Inferior parietal cortex (tissue), 1 donor: Measurements from ENCODE around the gene FAM193A.
"Not testable (repeated sequence)": the region's sequence is repeated elsewhere in the genome, so short reads cannot be mapped to it uniquely, and the experiment has no call there.

Experiments
- DNase-seq: peaks from one replicate; pipeline ENCODE4 v3.0.0-alpha.2; 2016; ENCODE audit errors: extremely low spot score

The FAM193A gene

DNA sequence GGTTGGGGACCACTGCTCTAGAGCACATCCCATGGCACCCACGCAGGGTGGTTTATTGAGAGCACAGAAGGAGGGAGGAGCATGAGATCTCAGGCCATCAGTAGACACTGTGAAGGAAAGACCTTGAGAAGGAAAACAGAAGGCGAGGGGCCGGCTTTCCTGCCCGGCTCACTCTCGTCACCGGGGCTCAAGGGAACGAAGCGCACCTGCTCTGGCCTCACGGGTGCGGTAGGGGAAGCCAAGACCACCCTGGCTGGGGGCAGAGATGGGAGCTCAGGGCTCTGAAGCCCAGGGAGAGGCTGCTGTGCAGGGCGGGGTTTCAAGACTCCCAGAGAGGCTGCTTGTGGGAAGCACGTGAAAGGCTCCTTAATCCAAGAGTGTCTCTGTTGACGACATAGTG is 113.8 kb downstream of the FAM193A start:
- DNase-seq = no peak

DNA sequence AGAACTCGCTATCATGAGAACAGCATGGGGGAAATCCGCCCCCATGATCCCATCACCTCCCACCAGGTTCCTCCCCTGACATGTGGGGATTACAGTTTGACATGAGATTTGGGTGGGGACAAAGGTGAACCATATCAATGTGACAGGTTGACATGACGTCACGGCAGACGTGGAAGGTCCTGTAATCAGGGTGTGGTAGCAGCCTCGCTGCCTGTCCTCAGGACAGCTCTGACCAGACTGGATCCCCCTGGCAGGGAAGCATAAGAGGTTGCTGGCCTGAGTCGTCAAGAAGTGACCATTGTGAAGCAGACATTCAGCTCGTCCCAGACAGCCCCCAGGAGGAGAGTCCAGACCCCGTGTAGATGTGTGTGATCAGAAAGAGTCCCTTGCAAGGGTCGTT is 115.1 kb downstream of the FAM193A start:
- DNase-seq = no peak

- no peak for DNase-seq
These were observed 115.6 kb downstream of the FAM193A start for GRCh38 chr4:2651998-2652397.

GRCh38 chr4:2652415-2653160 is 116.1 kb downstream of the FAM193A start:
- DNase-seq = no peak

DNA sequence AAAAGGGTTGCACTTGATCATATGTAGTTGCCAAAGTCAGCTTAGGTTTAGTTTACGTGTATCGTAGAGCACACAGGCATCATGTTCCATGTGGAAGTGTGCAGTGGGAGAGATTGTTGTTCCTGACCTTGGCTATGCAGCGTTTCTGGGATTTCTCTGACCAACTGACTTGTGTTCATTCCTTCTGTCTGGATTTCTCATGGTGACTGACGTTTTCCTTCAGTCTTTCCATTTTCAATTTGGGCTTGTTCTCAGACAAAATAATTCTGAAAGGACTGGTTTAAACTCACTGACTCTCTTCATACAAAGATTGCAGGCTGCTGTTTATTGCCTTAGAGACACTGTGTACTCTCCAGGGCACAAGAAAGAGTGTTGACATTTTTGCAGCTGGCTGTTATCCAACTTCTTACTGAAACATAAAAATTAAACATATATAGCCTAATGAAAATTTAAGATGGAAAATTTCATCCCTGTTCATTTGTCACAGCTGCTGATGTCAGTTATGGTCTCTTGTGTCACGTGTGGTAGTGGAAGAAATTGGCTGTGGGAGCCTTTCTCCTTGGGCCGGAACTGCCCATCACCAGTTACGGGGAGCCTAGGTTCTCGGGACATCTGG is 124.3 kb downstream of the FAM193A start:
- DNase-seq = no peak

- no peak for DNase-seq
These were observed 126.2 kb downstream of the FAM193A start for GRCh38 chr4:2662598-2662997.

- DNase-seq = no peak
These were observed 126.8 kb downstream of the FAM193A start for GRCh38 chr4:2663275-2663674.

DNA sequence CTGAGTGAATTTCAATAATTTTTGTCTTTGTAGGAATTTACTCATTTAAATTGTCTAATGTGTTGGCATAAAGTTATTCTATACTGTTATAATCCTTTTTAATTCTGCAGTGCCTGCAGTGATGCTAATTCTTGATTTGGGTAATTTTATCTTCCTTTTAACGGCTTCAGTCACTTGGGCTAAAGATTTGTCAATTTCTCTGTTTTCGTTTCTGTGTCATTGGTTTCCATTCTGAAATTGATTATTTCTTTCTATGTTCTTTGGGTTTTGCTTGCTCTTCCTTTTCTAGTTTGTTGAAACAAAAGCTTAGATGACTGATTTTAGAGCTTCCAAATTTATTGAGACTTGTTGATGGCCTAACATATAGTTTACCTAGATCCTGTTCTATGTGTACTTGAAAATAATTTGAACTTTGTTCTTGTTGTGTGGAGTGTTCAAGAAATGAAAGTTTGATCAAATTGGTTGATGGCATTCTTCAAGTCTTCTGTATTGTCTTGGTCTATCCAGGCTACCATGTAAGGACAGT is 130.3 kb downstream of the FAM193A start:
- no peak for DNase-seq

DNA sequence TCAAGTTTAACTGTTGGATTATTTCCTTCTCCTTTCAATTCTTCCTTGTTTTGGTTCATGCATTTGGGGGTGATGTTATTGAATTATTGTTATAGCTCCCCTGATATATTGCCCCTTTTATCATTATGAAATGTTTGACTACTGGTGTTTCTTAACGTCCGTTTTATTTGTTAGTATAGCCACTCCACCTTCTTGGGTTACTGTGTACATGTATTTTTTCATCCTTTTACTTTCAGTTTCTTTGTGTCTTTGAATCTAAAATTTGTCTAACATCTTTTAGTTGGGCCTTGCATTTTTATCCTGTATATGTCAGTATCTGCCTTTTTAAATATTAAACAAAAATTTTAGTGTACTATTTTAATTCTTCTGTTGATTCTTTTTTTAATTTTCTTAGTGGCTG is 131.0 kb downstream of the FAM193A start:
- DNase-seq = no peak

DNA sequence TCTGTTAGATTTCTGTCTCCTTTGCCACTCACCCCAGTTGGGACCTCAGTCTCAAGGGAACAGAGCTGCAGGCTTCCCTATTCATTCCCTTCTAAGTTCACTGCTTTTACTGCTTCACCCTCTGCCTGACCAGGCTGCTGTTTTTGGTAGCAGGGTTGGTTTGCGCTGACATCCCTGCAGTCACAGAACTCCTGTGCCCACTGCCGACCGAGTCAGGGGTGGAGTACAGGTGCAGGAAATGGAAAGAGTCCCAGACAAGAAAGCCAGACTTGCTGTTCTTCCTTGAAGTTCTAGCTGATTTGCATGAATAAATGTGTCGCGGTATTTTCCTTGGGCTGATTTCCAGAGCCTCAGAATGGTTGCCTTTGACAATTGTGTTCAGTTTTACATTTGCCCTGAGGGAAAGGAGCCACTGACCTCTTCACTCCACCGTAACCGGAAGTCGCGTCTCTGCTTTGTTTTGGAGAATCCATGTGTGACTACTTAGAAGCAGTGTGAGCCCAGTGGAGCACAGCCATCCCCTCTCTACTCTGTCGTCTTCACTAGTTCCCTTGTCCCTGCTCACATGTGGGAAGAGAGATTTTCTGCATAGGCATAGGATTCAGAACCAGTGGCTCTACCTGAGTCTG is 134.9 kb downstream of the FAM193A start:
- no peak for DNase-seq

- DNase-seq = no peak
These were observed 135.6 kb downstream of the FAM193A start for GRCh38 chr4:2672082-2672481.

DNA sequence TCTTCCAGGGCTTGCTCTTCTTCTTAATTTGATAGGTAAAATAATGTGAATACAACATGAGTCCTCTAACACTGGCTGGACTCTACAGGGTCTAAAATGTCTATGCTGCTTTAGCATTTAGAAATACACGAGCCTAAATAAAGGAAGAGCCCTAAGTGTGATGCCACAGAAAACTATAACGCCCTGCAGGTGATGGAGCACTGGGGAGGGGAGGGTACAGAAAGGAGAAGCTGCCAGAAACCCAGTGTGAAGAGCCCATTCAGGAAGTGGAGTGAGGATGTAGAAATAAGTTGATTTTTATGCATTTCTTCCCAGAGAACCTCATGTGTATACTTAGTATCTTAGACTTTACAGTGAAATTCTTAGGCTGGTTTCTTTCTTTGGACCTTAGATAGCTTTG is 136.3 kb downstream of the FAM193A start:
- DNase-seq = no peak

- no peak for DNase-seq
These were observed 136.7 kb downstream of the FAM193A start for GRCh38 chr4:2673157-2673556.

- not testable (repeated sequence) for DNase-seq
These were observed 143.3 kb downstream of the FAM193A start for GRCh38 chr4:2679762-2680161.

DNA sequence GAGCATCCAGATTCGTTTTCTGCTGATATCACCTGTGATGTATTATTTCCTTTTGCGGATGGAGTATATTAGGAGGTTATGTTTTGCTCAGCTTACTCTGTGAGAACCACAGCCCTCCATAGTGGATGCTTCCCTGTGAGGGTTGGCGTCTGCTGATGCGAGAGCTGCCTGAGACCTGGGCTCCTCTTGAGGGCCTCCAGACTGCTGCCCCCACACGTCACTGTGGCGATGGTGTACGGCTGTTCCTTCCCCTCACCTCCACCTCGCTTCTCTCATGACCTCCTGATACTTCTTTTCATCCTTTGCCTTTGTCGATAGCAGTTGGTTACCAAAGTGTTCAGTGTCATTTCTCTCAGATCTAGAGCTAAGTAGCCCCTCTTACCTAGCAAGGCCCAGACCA is 148.0 kb downstream of the FAM193A start:
- DNase-seq = no peak

GRCh38 chr4:2685541-2685940 is 149.1 kb downstream of the FAM193A start:
- DNase-seq = no peak

DNA sequence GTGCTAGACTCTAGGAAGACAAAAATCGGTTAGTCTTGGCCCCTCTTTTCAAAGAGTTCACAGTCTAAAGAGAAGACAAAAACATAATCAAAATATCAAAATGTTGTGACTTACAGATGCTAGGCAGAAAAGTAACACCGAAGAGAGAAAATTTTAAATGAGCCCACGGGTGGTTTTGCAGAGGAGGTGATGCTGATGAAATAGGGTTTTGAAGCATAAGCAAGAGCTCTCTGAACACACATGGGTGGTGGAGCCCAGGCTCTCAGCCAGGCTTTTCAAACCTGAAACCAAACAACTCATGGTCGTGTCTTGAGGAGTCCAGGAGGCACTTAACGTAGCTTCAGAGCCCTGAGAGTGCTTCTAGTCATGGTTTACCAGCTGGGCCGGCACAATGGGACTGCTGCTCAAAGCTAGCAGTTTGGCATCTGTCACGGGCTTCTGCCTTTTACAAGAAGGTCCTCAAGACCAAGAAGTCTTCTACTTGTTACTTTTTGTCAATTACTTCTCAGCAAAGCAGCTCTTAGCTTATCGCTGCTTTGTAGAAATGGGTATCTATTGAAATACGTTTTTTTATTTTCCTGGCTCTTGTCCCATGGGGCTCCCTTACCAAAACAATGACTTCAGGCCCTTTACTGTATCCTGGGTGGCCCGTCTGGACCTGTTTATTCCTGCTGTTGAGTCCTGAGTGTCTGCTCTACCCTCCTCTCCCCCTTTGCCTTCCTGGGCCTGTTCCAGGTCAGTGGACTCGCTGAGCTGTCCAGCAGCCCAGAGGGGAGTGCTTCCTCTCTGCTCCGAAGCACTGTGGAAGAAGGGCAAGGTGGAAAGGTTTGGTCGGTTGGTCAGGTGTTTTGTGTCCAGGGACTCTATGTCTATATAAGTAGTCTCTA is 150.2 kb downstream of the FAM193A start:
- no peak for DNase-seq

- no peak for DNase-seq
These were observed 151.8 kb downstream of the FAM193A start for GRCh38 chr4:2688281-2688680.

GRCh38 chr4:2688697-2689096 is 152.2 kb downstream of the FAM193A start:
- no peak for DNase-seq

DNA sequence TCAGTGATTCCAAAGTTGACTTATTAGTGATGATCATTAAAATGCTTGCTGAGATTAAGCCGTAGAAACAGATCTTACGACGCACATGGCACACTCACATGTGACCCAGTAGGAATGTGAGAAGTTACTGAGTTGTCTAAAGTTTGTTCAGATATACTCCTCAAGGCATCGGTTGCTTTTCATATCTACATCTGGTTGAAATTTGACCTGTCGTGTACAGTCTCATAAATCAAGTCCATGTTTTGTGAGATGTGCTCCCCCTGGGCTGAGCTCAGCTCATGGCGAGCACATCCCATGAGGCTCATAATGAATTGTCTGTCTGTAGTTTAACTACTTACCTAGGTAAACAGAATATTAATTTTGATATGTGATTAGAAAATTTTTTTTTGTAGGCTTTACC is 152.7 kb downstream of the FAM193A start:
- no peak for DNase-seq

- no peak for DNase-seq
These were observed 153.6 kb downstream of the FAM193A start for GRCh38 chr4:2689825-2690700.
